CD4-positive, alpha-beta T cell treated with Interleukin-4 for 1 hour (primary cell): ENCODE measurements around the gene CFAP45.

ENCODE experiments used
- DNase-seq, 2 donors: peaks; one replicate each; pipeline ENCODE4 v3.0.0-alpha.2; 2020 to 2022

CFAP45 gene

DNA sequence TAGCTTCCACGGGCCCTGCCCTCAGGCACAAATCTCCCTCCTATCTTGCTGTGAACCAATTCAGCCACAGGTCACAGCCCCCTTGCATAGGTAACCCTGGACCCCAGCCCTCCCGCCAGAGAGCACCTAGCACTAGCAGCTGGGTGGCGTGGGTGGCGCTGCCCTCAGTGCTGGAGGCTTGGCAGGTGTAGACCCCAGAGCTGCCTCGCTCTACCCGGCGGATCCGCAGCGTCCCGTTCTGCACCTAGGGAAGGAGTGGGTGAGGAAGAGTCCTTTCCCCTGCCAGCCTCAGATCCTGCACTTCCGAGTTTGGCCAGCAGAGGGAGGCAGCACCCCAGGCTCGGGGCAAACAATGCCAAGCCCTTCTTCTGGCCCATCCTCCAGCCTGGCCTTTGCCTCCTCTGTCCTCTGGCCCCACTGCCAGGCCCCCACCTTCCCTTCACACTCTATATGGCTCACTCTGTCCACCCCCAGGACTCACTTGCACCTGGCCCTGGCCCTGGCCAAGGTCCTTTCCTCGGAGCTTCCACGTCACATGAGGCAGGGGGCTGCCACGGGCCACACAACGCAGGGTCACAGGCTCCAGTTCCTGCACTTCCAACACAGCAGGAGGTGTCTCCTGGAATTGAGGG, 36.4 kb upstream of the CFAP45 start:
- DNase-seq: peak; percentile 76 to 81

DNA sequence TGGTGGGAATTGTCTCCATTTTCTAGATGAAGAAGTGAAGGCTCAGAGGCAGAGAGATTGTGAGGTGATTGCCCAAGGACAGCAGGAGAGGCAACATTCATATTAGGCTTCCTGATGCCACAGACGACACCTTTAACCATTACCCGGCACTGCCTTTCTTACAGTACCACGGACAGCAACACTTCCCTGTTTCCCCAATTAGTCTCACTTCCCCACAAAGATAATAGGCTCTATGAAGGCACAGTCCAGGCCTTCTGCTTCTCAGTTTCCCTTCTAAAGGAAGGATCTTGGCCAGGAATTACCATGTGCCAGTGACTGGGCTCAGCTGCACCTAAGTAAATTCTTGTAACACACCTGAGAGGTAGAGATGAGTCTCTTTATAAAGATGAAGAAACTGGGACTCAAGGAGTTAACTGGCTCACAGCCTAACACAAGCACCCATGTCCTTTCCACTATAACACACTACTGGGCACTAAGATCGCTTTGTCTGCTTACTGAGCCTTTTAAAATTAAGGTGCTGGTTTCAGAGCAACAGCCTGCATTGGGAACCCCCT, 35.8 kb upstream of the CFAP45 start:
- no peak for DNase-seq

DNA sequence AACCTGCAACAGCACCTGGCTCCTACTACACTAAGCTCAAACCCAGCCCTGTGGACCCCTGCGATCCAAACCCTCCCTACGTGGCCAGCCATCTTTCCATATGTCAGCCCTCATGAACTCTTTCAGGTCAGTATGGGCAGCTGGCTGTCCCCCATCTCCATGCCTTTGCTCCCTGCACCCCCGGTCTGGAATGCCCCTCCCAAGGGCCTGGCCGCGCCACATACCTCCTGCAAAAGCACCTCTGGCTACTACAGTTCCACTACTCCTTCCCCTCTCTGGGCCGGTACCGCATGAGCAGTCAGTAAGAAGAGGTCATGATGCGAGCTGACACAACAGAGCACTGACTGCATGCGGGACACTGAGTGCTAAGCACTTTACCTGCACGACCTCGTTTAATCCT, 35.3 kb upstream of the CFAP45 start:
- no peak for DNase-seq

DNA sequence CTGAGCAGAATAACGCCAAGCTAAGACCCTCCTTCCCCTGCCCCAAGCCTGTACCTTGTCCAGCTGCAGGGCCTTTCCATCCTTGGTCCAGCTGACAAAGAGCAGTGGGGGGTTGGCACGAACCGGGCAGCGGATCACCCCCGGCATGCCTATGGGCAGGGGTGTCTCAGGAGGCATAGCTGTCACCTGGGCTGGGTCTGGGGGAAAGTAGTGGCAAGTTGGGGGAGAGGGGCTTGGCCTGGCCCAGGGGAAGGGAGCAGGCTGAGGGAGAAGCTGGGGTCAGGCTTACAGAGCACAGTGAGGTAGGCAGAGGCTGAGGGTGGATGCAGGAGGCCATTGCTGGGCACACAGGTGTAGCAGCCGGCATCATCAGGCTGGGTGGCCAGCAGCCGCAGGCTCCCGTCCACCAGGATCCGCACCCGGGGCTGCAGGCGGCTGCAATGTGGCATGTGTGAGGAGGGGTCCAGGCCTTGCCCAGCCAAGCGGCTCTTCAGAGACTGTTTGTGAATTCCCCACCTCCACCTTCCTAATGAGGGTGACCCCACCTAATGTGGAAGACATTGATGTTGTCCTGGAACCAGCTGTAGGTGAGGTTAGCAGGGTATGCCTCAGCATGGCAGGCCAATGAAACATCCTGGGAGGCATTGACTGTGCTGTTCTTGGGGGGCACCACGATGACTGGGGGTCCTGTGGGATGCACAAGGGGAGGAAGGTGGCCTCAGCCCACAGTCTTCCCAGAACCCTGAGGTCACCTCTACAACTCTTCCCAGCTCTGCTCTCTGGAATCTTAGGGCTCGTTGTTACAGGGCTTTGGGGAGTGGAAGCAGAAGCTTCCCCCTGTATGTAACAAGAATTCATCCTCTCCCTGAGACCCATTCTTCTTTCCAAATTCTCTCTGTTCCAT, 34.4 kb upstream of the CFAP45 start:
- DNase-seq: no peak

DNA sequence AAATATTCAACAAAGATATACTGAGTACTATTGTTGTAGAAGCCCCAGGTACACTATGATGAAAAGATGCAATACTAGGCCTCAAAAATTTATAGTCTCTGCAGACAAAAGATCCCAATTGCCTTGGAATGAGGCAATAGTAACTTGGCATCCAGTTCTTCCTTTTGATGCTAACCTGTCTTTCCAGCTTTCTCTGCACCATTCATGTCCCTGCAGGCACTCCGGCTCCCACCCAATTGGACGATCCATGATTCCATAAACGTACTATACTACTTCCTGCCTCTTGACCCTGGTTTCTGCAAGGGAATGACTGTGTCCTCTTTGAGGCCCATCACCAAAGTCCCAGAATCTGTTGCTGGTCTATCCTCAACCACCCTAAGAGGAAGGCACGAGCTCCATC, 33.4 kb upstream of the CFAP45 start:
- DNase-seq: no peak

DNA sequence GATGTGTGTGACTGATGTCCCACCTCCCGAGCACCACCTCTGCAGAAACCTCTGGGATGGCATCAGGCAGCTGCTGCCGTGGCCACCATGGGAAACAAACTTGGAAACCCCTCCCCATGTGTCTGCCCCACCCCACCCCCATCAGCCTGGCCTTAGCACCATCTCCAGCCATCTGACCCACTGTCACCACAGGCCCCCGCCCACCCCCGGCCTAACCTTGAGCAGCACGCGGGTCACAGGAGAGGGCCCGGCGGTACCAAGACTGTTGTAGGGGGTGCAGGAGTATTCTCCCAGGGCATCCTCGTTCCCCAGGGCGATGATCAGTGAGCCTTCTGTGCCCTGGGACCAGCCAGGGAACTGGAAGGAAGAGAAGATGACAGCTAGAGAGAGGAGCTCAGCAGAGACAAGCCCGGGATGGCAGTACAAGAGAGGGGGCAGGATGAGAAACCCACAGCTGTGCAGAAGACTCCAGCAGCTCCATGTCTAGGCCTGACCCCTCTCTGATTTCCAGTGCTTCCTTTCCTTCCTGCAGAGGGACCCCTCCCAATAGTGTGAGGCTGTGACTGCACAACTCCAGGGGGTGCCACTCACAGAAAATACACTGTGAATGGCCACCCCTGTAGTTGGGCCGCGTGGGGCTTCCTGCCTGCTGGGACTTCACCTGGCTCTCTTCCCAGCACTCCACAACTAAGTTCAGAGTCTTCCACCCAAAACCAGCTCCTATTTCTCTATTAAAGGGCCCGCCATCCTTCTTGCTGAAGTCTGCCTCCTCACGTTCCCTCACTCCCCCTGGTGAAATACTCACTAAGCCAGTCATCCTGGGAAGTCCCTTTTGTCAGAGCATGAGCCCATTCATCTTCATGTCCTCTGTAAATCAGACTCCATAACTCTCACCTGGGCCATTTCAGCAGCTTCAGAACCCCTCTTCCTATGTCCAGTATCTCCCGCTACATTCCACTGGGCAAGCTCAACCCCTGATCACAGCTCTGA, 32.6 kb upstream of the CFAP45 start:
- DNase-seq: no peak

DNA sequence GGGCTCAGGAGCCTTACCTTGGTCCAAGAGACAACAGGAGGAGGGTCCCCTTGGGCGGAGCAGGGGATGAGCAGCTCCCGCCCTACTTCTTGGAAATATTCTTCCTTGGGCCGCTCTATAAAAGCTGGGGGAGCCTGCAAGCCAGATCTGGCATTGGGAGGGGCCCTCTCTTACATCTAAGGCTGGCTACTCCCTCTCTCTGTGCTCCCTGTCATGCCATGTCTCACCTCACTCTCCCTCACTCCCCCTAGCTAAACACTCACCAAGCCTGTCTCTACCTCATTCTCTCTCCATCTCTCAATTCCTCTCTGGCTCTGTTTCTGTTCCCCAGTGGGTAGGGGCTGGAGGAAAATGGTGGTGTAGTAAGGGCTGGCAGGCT, 31.8 kb upstream of the CFAP45 start:
- DNase-seq: no peak

DNA sequence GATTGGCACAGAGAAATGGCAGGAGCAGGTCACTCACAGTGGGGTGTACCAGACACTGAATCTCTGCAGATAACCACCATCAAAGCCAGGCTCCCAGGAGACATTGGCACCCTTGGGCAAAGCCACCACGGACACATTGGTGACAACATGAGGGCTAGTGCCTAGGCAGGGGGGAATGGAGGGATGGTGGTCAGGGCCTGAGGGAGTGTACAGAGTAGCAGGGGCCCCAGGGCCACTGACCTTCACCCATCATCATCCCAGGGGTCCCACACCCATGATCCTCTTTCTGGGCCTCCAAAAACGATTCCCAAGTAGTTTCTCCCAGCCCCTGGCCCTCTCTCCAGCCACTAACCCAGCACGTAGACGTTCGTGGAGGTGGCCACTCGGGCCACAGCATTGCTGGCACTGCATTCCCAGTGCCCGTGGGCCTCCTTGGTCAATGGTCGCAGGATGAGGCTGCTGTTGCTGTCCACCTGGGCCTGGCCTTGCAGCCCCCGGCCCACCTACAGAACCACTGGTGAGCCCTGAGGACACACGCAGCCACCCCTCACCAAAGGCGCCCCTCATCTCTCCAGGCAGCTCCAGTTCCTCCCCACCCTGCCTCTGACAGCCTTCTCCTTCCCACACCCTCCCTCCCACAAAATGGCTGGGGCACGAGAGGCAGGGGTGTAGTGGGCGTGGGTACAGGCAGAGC, 31.3 kb upstream of the CFAP45 start:
- no peak for DNase-seq

DNA sequence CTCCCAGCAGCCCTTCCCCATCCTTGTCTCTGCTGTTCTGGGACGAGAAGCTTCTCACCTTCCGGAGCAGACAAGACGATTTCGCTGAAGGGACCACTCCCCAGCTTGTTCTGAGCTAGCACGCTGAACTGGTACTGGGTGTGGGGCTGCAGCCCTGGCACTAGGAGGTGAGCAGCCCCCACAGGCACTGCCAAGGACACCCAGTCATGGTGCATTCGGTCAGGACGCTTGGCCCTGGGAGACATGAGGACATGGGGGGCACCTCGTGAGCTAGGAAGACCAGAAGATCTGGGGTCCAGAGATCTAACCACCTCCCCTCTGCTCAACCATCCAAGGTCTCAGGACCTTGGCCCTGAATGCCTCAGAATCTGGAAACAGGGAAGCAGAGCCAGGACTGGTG, 30.7 kb upstream of the CFAP45 start:
- no peak for DNase-seq

DNA sequence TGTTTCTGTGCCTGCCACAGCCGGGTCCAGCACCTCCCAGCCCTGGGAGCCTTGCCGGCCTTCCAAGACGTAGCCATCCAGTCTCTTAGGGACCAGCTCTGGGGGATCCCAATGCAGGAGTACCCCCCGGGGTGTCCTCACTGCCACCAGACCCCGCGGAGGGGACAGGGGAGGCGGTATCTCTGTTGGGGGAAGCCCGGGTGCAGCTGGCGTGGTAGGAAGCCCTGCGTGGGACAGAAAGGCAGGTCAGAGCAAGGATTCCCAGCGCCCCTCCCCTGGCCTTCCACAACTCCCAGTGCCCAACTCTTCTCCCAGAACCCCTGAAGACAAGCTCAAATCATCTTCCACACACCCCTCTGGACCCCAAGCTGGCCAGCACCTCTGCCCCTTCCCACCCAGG, 30.3 kb upstream of the CFAP45 start:
- DNase-seq: no peak

DNA sequence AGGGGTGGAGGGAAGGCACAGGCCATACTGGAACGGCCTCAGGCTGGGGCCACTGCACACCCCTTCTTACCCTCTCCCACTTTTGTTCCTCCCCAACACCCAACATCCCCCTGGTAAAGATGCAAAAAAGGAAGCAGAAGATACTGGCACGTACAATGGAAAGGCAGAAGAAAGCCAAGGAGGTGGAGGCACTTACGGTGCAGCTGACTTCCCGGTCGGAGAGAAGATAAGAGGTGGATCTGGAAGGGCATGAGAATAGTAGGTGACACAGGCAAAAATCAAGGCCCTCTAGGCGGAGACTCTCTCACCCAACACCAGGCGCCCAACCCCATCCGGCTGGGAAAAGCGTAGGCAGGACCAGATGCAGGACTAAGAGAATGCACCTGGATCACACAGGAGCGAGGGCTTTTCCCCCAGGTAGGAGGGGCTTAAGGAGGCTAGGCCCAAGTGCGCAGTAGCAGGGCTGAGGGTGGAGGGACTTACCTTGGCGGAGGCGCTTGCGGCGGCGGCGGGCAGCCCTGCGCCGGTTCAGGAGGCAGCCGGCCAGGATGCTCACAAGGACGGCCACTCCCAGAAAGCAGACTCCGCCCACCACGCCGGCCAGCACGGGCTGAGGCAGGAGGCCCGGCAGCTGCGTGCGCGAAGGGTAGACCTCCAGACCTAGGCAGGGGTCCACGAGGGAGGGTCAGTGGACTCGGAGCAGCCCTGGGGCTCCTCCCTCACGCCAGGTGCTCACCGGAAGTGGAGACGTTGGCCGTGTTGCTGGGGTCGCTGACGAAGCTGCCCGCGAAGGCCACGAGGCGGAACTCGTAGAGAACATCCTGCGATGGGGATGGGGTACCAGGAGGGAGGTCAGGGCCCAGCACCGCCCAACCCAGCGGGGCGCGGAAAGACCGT, 29.4 kb upstream of the CFAP45 start:
- DNase-seq: no peak

DNA sequence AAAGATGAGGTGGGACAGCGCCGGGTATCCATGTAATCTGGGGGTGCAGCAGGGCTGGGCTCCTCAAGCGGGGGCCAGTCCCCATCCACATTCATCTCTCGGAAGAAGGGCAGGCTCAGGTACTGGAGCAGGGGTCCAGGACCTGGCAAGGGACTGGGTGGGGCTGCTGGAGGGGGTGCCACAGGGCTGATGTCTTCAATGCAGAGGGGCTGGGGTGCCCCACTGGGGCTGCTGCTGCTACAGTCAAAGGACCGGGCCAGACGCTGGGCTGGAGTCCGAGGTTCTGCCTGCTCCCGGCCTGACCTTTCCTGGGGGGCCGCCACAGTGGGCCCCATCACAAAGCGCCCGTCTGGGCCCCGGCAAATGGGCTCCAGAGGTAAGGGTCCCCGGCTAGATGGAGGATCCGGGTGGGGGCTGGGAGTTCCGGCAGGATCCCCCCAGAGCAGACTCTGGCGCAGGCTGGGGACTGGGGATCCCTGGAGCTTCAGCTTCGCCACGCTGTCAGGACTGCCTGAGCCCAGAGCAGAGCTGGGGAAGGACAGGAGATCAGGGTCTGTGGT, 28.6 kb upstream of the CFAP45 start:
- no peak for DNase-seq

DNA sequence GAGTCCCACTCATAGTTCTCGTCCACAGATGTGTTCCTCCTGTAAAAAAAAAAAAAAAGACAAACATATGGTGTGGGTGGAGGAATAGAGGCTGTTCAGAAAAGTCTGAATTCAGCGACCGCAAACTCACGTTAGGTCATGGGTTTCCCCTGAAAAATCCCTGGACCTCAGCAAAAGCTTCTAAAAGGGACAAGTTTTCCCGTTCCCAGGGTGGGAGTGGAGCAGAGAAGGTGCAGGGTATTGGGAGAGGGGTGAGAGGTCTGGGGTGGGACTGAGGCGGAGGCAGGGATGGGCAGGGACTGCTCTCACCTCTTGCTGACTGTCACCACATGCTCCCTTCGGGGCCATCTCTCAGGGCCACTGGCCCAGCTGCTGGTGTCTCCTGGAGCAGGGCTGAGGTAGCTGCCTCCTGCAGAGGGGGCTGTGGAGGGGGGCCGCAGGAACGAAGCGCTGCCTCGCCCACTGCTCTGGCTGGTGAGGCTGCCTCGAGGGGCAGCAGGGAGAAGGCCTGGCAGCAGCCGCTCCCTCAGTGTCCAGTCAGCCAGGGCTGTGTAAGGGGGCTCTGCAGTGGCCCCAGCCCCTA, 28.0 kb upstream of the CFAP45 start:
- DNase-seq: no peak

DNA sequence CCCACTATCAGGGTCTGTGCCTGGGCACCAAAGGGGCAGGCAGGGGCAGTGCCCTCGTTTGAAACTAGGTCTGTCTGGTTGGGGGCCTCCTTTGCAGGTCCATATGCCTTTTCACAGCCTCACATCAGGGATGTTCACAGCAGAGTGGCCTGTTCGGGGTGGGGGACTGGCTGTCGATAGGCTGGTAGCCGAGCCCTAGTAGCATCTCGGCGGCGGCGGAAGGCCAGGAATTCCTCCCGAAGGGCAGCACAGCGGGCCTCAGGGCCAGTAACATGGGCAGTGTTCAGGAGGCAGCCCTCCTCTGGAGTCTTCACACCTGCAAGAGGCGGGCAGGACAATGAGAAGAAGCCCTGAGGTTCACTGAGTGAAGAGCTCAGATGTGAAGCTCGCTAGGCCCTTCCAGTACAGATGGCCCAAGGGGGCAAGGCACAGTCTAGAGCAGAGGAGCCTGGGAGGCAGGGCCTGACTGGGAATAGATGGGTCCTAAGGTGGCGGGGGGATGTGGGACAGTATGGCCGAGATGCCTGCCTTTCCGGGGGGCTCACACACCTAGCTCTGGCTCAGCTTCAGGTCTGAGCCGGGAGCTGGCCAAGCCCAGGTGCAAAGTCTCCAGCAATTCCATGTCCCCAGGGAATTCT, 27.4 kb upstream of the CFAP45 start:
- no peak for DNase-seq

DNA sequence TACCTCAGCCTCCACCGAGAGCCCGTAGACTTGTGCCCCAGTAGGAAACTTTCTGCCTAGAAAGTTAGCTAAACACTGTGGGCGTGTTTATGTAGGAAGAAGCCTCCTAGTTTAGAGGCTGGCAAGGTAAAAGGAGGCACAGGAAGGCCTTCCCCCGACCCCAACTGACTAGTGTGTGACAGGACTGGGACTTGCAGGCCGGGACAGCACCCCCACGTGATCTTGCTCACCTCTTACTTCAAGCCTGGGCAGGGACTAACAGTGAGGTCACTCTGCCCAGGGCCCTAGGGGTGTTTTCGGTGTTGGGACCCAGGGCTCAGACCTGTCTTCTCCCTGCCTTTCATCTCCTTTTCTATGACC, 25.7 kb upstream of the CFAP45 start:
- DNase-seq: no peak

DNA sequence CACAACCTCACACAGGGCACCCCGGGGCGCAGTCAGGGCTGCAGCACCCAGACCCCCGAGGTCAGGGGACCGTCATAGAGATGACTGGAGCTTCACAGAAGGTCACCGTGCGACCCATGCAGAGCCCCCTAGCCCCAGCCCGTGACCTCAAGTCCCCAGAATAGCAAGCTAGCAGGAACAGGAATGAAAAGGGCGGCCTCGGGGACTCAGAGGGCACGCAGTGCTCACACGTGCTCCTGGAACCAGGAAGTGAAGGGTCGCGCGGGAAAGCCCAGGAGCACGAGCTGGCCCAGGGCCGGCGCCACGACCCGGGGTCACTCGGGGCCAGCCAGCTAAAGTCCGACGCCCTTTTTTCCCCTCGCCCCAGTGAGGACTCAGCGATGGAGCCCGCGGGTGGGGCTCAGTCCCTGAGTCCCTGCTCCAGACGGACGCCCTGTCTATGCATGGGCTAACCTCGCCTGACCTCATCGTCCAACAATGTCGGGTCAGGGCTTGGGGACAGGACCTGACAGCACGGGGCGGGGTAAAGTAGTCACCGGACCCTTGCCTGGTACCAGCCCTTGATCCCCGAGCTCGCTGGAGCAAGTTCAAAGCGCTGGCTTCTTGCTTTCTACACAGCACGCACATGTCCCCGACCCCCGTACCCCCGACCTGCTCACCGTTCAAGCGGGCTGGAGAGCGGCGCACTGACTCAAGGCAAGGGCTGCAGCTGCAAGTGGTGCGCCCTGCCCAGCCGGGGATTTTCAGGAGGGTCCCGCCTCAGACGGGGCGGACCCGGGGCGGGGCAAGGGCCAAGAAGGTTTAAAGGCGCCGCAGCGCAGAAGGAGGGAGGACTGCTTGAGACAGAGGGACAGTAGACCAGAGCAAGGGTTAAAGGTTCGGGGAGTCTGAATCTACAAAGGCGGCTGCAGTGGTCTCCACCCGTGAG, 25.1 kb upstream of the CFAP45 start, which contains the start of gene TAGLN2:
TSS of gene TAGLN2 (minus strand) at position 717 of the 928 bp plus-strand sequence. CDS start 4,998 bp downstream, outside the sequence.
- peak; percentile 93 to 95 for DNase-seq

DNA sequence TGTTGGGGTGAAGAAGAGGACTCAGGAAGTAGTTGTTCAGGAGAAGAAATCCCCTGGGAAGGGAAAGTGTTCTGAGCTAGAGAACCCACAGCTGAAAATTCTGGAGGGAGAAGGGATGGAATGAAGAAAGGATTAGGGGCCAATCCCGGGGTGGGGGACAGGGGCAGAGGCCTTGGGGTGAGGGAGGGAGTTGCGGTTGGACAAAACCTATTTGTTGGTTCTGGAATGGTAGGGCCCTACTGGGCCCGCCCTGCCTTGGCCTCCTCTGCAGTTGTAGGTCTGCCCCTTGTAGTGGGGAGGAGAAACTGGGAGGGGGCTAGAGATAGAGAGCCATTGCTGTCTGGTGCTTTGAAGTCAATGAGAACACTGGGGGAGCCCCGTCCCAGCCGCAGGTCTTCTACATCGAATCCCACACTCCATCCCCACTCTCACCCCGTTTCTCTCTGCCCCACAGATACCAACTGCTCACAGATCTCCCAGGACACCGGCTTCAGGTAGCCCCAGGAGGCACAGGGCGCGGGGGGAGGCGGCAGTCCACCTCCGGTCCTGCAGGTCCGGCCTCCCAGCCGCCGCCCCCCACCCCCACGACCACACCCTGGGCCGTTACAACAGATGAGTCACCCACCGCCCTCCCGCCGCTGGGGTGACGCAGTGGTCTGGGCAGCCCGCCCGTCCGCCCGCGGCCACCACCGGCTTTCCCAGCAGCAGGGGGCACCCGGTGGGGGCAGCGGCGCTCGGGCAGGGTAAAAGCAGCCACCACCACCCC, 24.2 kb upstream of the CFAP45 start:
- DNase-seq: peak; percentile 85 to 86
